ENCODE results near the gene SNRPD1.

Gene SNRPD1

GRCh38 chr18:21612125-21613039 is at the start of gene SNRPD1:
Gene SNRPD1, plus strand, starts transcription at chr18:21612314. Its CDS starts 116 bp downstream, at chr18:21612430.
- TF ChIP-seq GATA3 (IDR thresholded peaks at IDR 0.05; ENCODE audit: low read depth, low read length) = no peak
- peak; percentile 55 for TF ChIP-seq GATA2 (IDR thresholded peaks at IDR 0.05; ENCODE audit: low read depth, low read length)

- TF ChIP-seq GATA2 (IDR thresholded peaks at IDR 0.05; ENCODE audit: low read depth, low read length) (no peak), GATA3 (IDR thresholded peaks at IDR 0.05; ENCODE audit: low read depth, low read length) (no peak)
These were observed 40.3 kb upstream of the SNRPD1 start for GRCh38 chr18:21571772-21572171.

- TF ChIP-seq GATA3 (IDR thresholded peaks at IDR 0.05; ENCODE audit: low read depth, low read length) (no peak), GATA2 (IDR thresholded peaks at IDR 0.05; ENCODE audit: low read depth, low read length) (no peak)
These were observed 36.5 kb upstream of the SNRPD1 start for GRCh38 chr18:21575656-21576055.

GRCh38 chr18:21584391-21584790 is 27.7 kb upstream of the SNRPD1 start:
- no peak for TF ChIP-seq GATA2 (IDR thresholded peaks at IDR 0.05; ENCODE audit: low read depth, low read length)
- no peak for TF ChIP-seq GATA3 (IDR thresholded peaks at IDR 0.05; ENCODE audit: low read depth, low read length)

- no peak for TF ChIP-seq GATA3 (IDR thresholded peaks at IDR 0.05; ENCODE audit: low read depth, low read length)
- no peak for TF ChIP-seq GATA2 (IDR thresholded peaks at IDR 0.05; ENCODE audit: low read depth, low read length)
These were observed 18.4 kb upstream of the SNRPD1 start for GRCh38 chr18:21593540-21594257.

- TF ChIP-seq GATA2 (IDR thresholded peaks at IDR 0.05; ENCODE audit: low read depth, low read length) = no peak
- TF ChIP-seq GATA3 (IDR thresholded peaks at IDR 0.05; ENCODE audit: low read depth, low read length) = no peak
These were observed 14.5 kb upstream of the SNRPD1 start for GRCh38 chr18:21597620-21598019.

GRCh38 chr18:21598726-21599584 is 13.2 kb upstream of the SNRPD1 start:
- TF ChIP-seq GATA3 (IDR thresholded peaks at IDR 0.05; ENCODE audit: low read depth, low read length) (no peak), GATA2 (IDR thresholded peaks at IDR 0.05; ENCODE audit: low read depth, low read length) (no peak)

GRCh38 chr18:21599585-21600525 is 12.3 kb upstream of the SNRPD1 start:
- no peak for TF ChIP-seq GATA3 (IDR thresholded peaks at IDR 0.05; ENCODE audit: low read depth, low read length)
- no peak for TF ChIP-seq GATA2 (IDR thresholded peaks at IDR 0.05; ENCODE audit: low read depth, low read length)

- TF ChIP-seq GATA3 (IDR thresholded peaks at IDR 0.05; ENCODE audit: low read depth, low read length) (no peak), GATA2 (IDR thresholded peaks at IDR 0.05; ENCODE audit: low read depth, low read length) (no peak)
These were observed 11.3 kb upstream of the SNRPD1 start, which contains the start of gene ESCO1 for GRCh38 chr18:21600526-21601410. Gene ESCO1, minus strand, starts transcription at chr18:21600704. Its CDS starts 25,861 bp downstream, at chr18:21574843.

- TF ChIP-seq GATA2 (IDR thresholded peaks at IDR 0.05; ENCODE audit: low read depth, low read length) = no peak
- TF ChIP-seq GATA3 (IDR thresholded peaks at IDR 0.05; ENCODE audit: low read depth, low read length) = no peak
These were observed 9.9 kb upstream of the SNRPD1 start for GRCh38 chr18:21602299-21602587.

- TF ChIP-seq GATA2 (IDR thresholded peaks at IDR 0.05; ENCODE audit: low read depth, low read length) (no peak), GATA3 (IDR thresholded peaks at IDR 0.05; ENCODE audit: low read depth, low read length) (no peak)
These were observed 7.4 kb upstream of the SNRPD1 start for GRCh38 chr18:21604671-21605070.

GRCh38 chr18:21605213-21605612 is 6.9 kb upstream of the SNRPD1 start:
- TF ChIP-seq GATA2 (IDR thresholded peaks at IDR 0.05; ENCODE audit: low read depth, low read length) = no peak
- no peak for TF ChIP-seq GATA3 (IDR thresholded peaks at IDR 0.05; ENCODE audit: low read depth, low read length)
